Nephron progenitor cell (in vitro differentiated cells): ENCODE results near the gene SMIM33.
"Not testable (repeated sequence)": the region's sequence is repeated elsewhere in the genome, so short reads cannot be mapped to it uniquely, and the experiment has no call there.

Experiments used
- DNase-seq: peaks from one replicate; pipeline ENCODE4 v3.0.0; 2021
- H3K27ac Mint-ChIP-seq: 2 replicates; pipeline ENCODE4 v1.8.0; 2021; ENCODE audit warnings: mild to moderate bottlenecking, moderate library complexity, mixed read lengths
- H3K27me3 Mint-ChIP-seq: 2 replicates; pipeline ENCODE4 v1.8.0; 2021; ENCODE audit warnings: mild to moderate bottlenecking, low read depth, mixed read lengths; ENCODE audit not compliant: poor library complexity
- H3K36me3 Mint-ChIP-seq: 2 replicates; pipeline ENCODE4 v1.8.0; 2021; ENCODE audit warnings: low read depth, mixed read lengths
- H3K4me1 Mint-ChIP-seq: 2 replicates; pipeline ENCODE4 v1.8.0; 2021; ENCODE audit warnings: mixed read lengths
- H3K4me3 Mint-ChIP-seq: 2 replicates; pipeline ENCODE4 v1.8.0; 2021; ENCODE audit warnings: mild to moderate bottlenecking, moderate library complexity, mixed read lengths
- H3K9me3 Mint-ChIP-seq: 2 replicates; pipeline ENCODE4 v1.8.0; 2021; ENCODE audit warnings: mild to moderate bottlenecking, moderate library complexity, mixed read lengths
- TF ChIP-seq, protein P1 (sequence below): fragments of 200-600 bp; sonication (generic); IDR thresholded peaks from 2 replicates; pipeline ENCODE4 v1.5.0; 2021; ENCODE audit warnings: antibody characterized with exemption

Gene SMIM33

GRCh38 chr5:139435676-139436075 is 35.1 kb upstream of the SMIM33 start:
- Mint-ChIP-seq H3K4me3 (no peak overlapping the region), H3K27me3 (no peaks in the 10 kb centered on the region)

GRCh38 chr5:139438707-139439012 is 32.1 kb upstream of the SMIM33 start:
- TF ChIP-seq, protein P1, sequence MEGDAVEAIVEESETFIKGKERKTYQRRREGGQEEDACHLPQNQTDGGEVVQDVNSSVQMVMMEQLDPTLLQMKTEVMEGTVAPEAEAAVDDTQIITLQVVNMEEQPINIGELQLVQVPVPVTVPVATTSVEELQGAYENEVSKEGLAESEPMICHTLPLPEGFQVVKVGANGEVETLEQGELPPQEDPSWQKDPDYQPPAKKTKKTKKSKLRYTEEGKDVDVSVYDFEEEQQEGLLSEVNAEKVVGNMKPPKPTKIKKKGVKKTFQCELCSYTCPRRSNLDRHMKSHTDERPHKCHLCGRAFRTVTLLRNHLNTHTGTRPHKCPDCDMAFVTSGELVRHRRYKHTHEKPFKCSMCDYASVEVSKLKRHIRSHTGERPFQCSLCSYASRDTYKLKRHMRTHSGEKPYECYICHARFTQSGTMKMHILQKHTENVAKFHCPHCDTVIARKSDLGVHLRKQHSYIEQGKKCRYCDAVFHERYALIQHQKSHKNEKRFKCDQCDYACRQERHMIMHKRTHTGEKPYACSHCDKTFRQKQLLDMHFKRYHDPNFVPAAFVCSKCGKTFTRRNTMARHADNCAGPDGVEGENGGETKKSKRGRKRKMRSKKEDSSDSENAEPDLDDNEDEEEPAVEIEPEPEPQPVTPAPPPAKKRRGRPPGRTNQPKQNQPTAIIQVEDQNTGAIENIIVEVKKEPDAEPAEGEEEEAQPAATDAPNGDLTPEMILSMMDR = no peak
- DNase-seq = no peak
- Mint-ChIP-seq H3K36me3 (peaks cover 21% of the 10 kb centered on the region), H3K4me1 (peaks cover 39% of the 10 kb centered on the region), H3K9me3 (no peaks in the 10 kb centered on the region), H3K4me3 (peak overlapping the region; percentile 96), H3K27ac (no peak overlapping the region), H3K27me3 (peaks cover 12% of the 10 kb centered on the region)

More at GRCh38 chr5:139435676-139436075, 35.1 kb upstream of the SMIM33 start:
- Mint-ChIP-seq H3K27ac (no peak overlapping the region), H3K36me3 (peaks cover 26% of the 10 kb centered on the region), H3K4me1 (peaks cover 30% of the 10 kb centered on the region), H3K9me3 (no peaks in the 10 kb centered on the region)
- TF ChIP-seq, protein P1 = no peak
- DNase-seq = no peak

GRCh38 chr5:139439013-139439903 is 31.5 kb upstream of the SMIM33 start, which contains the start of gene DNAJC18:
Gene DNAJC18 (minus strand): TSS chr5:139439525. CDS start chr5:139439445, 80 bp downstream.
- Mint-ChIP-seq H3K27me3 (peaks cover 12% of the 10 kb centered on the region), H3K4me3 (peak within 1 kb of the TSS; percentile 96), H3K27ac (peak within 1 kb of the TSS; percentile 99), H3K36me3 (peaks cover 21% of the 10 kb centered on the region), H3K4me1 (peaks cover 45% of the 10 kb centered on the region), H3K9me3 (no peaks in the 10 kb centered on the region)
- peak; percentile 95 for DNase-seq
- TF ChIP-seq, protein P1 = no peak

GRCh38 chr5:139440416-139440815 is 30.4 kb upstream of the SMIM33 start:
- peaks cover 45% of the 10 kb centered on the region for H3K4me1 Mint-ChIP-seq
- not testable (repeated sequence) for H3K9me3 Mint-ChIP-seq, DNase-seq, H3K4me3 Mint-ChIP-seq, H3K27ac Mint-ChIP-seq
- H3K27me3 Mint-ChIP-seq = peaks cover 13% of the 10 kb centered on the region
- peaks cover 12% of the 10 kb centered on the region for H3K36me3 Mint-ChIP-seq

DNA sequence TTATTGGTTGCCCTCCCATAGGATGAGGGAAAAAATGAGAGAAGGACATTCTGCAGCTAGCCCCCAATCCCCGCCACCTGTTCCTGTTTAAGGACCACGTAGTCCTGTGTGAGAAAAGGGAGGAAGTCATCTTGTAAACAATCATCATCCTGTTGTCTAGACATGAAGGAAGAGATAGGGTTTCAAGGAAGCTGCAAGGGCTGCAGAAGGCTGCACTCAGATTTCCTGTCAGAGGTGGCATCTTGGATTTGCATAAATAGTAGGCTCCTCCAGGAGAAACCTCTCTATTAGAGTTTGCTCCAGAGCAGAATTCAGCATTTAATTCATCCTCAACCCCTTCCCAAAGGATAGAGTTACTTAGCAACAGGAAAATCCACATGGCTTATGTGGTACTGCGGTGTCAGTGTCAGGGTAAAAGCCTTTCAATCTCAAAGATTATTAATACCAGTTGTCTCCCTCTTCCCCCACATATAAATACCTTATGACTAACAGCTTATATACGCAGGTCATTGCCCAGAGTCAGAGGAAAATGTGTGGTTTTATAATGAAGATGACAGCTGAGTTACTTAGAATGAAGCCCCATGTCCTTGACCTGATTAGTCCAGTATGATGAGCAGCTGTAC is 26.9 kb upstream of the SMIM33 start:
- no peak overlapping the region for H3K4me3 Mint-ChIP-seq
- H3K36me3 Mint-ChIP-seq = no peaks in the 10 kb centered on the region
- H3K9me3 Mint-ChIP-seq = no peaks in the 10 kb centered on the region
- DNase-seq = no peak
- peaks cover 30% of the 10 kb centered on the region for H3K4me1 Mint-ChIP-seq
- TF ChIP-seq, protein P1 = no peak
- H3K27ac Mint-ChIP-seq = no peak overlapping the region
- peaks cover 31% of the 10 kb centered on the region for H3K27me3 Mint-ChIP-seq

GRCh38 chr5:139445325-139446170 is 25.3 kb upstream of the SMIM33 start:
- H3K27ac Mint-ChIP-seq = no peak overlapping the region
- no peak overlapping the region for H3K4me3 Mint-ChIP-seq
- H3K36me3 Mint-ChIP-seq = no peaks in the 10 kb centered on the region
- H3K27me3 Mint-ChIP-seq = peaks cover 36% of the 10 kb centered on the region
- TF ChIP-seq, protein P1 = no peak
- H3K4me1 Mint-ChIP-seq = peaks cover 21% of the 10 kb centered on the region
- no peak for DNase-seq
- no peaks in the 10 kb centered on the region for H3K9me3 Mint-ChIP-seq
